HT1080 (cell line): ENCODE measurements around the gene SND1. TPM values are rescaled to one million over a fixed set of nuclear protein-coding genes. Genes with fewer than 3 reads are reported as not detected.

Experiments
- DNase-seq: peaks from one replicate; pipeline ENCODE4 v3.0.0-alpha.2; 2015; ENCODE audit warnings: low read depth
- total RNA-seq: library from RNA; depleted of rRNA; stranded (reverse); fragments of >200 nt; shearing (Covaris generic); gene quantifications from 2 replicates; pipeline ENCODE4 v1.2.3, GENCODE V29; 2014

Gene SND1
- total RNA-seq, 1 experiment from 2014 or later = 145 TPM

- DNase-seq = no peak
Observed at GRCh38 chr7:128110641-128111364, 458.8 kb downstream of the SND1 start.

GRCh38 chr7:128112018-128112780, 460.2 kb downstream of the SND1 start:
- DNase-seq = no peak

GRCh38 chr7:128112781-128113221, 460.8 kb downstream of the SND1 start:
- no peak for DNase-seq

GRCh38 chr7:128113839-128114238, 461.8 kb downstream of the SND1 start:
- DNase-seq = no peak

GRCh38 chr7:128114806-128115205, 462.8 kb downstream of the SND1 start:
- no peak for DNase-seq

GRCh38 chr7:128115336-128115820, 463.4 kb downstream of the SND1 start:
- peak; percentile 57 for DNase-seq

- DNase-seq = no peak
Observed at GRCh38 chr7:128115821-128116723, 464.1 kb downstream of the SND1 start.

- no peak for DNase-seq
Observed at GRCh38 chr7:128116740-128117139, 464.7 kb downstream of the SND1 start.

- no peak for DNase-seq
Observed at GRCh38 chr7:128117691-128118090, 465.7 kb downstream of the SND1 start.

- DNase-seq = no peak
Observed at GRCh38 chr7:128119036-128119435, 467.0 kb downstream of the SND1 start.

GRCh38 chr7:128120116-128120515, 468.1 kb downstream of the SND1 start:
- no peak for DNase-seq

GRCh38 chr7:128120976-128121490, 469.0 kb downstream of the SND1 start:
- no peak for DNase-seq

- no peak for DNase-seq
Observed at GRCh38 chr7:128121711-128122530, 469.9 kb downstream of the SND1 start.

- DNase-seq = no peak
Observed at GRCh38 chr7:128122576-128123290, 470.7 kb downstream of the SND1 start.

GRCh38 chr7:128123291-128124037, 471.5 kb downstream of the SND1 start:
- no peak for DNase-seq

- DNase-seq = no peak
Observed at GRCh38 chr7:128124786-128125185, 472.8 kb downstream of the SND1 start.

GRCh38 chr7:128125816-128126215, 473.8 kb downstream of the SND1 start:
- DNase-seq = no peak

- DNase-seq = no peak
Observed at GRCh38 chr7:128128401-128128800, 476.4 kb downstream of the SND1 start.
